CD4-positive, alpha-beta T cell (primary cell): ENCODE data around the gene ELMO1. TPM values are rescaled to one million over a fixed set of nuclear protein-coding genes. Genes with fewer than 3 reads are reported as not detected.

Experiments used
- ATAC-seq: fragments of 200-7000 bp; cut with Tn5 transposase; one replicate; pipeline ENCODE4 v1.10.0; 2022; ENCODE audit warnings: mild to moderate bottlenecking; ENCODE audit not compliant: poor library complexity
- CTCF ChIA-PET: fragments of 350-600 bp; sonication (Branson Sonifier 250); formaldehyde crosslinking; loops from one replicate; lab custom pipeline; 2021; ENCODE audit warnings: antibody characterized with exemption, inconsistent platforms; lab: Charles Lee
- POLR2A ChIA-PET: fragments of 350-600 bp; sonication (Branson Sonifier 250); formaldehyde crosslinking; loops from one replicate; lab custom pipeline; 2021; ENCODE audit warnings: antibody characterized with exemption, inconsistent platforms; lab: Charles Lee
- DNase-seq, 14 experiments: peaks; one replicate each; pipeline ENCODE4 v3.0.0-alpha.2; 2013 to 2020; ENCODE audit warnings: mixed read lengths in 2 of 14
- H3K27ac ChIP-seq, 2 donors: one replicate each; pipeline versions ENCODE4 v1.5.1 to v1.7.0; 2013; ENCODE audit warnings: low read length in 2 of 2, low read depth in 1 of 2, mild to moderate bottlenecking in 1 of 2
- H3K27me3 ChIP-seq, 2 experiments: 1 replicate in 1 of 2; 2 replicates in 1 of 2; pipeline versions ENCODE4 v1.6.1 to v1.7.0; 2013; ENCODE audit warnings: low read length in 2 of 2, control low read depth in 1 of 2, mild to moderate bottlenecking in 1 of 2, moderate library complexity in 1 of 2; ENCODE audit not compliant: insufficient read depth in 2 of 2, control insufficient read depth in 1 of 2
- H3K36me3 ChIP-seq: one replicate; pipeline ENCODE4 v1.6.1; 2013; ENCODE audit warnings: low read length, control low read depth; ENCODE audit not compliant: insufficient read depth
- H3K4me1 ChIP-seq: one replicate; pipeline ENCODE4 v1.6.1; 2013; ENCODE audit warnings: low read length, control low read depth; ENCODE audit not compliant: insufficient read depth
- H3K4me3 ChIP-seq: one replicate; pipeline ENCODE4 v1.5.1; 2013; ENCODE audit warnings: mild to moderate bottlenecking, low read length, moderate library complexity
- H3K9me3 ChIP-seq, 2 experiments: 1 replicate in 1 of 2; 2 replicates in 1 of 2; pipeline versions ENCODE4 v1.6.1 to v1.7.0; 2013; ENCODE audit warnings: low read length in 2 of 2, mild to moderate bottlenecking in 2 of 2, control low read depth in 1 of 2, moderate library complexity in 1 of 2; ENCODE audit not compliant: control insufficient read depth in 1 of 2, insufficient read depth in 1 of 2
- H3K27ac Mint-ChIP-seq: one replicate; pipeline ENCODE4 v1.8.0; 2020; ENCODE audit warnings: mixed read lengths
- H3K27me3 Mint-ChIP-seq: one replicate; pipeline ENCODE4 v1.8.0; 2021; ENCODE audit warnings: mixed read lengths
- H3K36me3 Mint-ChIP-seq: one replicate; pipeline ENCODE4 v1.8.0; 2021; ENCODE audit warnings: low read depth, mixed read lengths
- H3K4me1 Mint-ChIP-seq: one replicate; pipeline ENCODE4 v1.8.0; 2021; ENCODE audit warnings: low read depth, mixed read lengths
- H3K4me3 Mint-ChIP-seq: one replicate; pipeline ENCODE4 v1.8.0; 2020; ENCODE audit warnings: mild to moderate bottlenecking, mixed read lengths
- H3K9me3 Mint-ChIP-seq: one replicate; pipeline ENCODE4 v1.8.0; 2020; ENCODE audit warnings: mixed read lengths
- CTCF ChIP-seq: fragments of 200-600 bp; IDR thresholded peaks from one replicate; pipeline ENCODE4 v1.8.0; 2022; ENCODE audit warnings: antibody characterized with exemption, mild to moderate bottlenecking
- intact Hi-C, 2 experiments: fragments of 100-400 bp; cut with DNase I in 1 of 2; cut with micrococcal nuclease in 1 of 2; formaldehyde crosslinking; loops; one replicate each; pipeline versions ENCODE4 v1.15.1 to v1.9.0; 2023 to 2025; cut with DNase I, micrococcal nuclease
- total RNA-seq, 174 experiments: library from RNA in 2 of 174; stranded (reverse) in 2 of 174; gene quantifications; one replicate each; pipeline ENCODE4 v1.2.3 and lab custom pipeline; 2021 to 2026

The ELMO1 gene
- total RNA-seq, 2 experiments from 2014 or later: 117 to 120 TPM

- Histone ChIP-seq H3K27ac (no peak overlapping the region), H3K36me3 (peaks cover 14% of the 10 kb centered on the region), H3K4me3 (no peak overlapping the region), H3K27me3 (no peaks in the 10 kb centered on the region), H3K4me1 (peaks cover under 1% of the 10 kb centered on the region), H3K9me3 (no peaks in the 10 kb centered on the region)
- TF ChIP-seq CTCF: no peak
- POLR2A ChIA-PET: no interaction called here
- no peak overlapping the region for H3K27ac Mint-ChIP-seq
- H3K4me3 Mint-ChIP-seq: no peak overlapping the region
- no peaks in the 10 kb centered on the region for H3K9me3 Mint-ChIP-seq
- no peaks in the 10 kb centered on the region for H3K27me3 Mint-ChIP-seq
- intact Hi-C loops: no loop called here
- ATAC-seq: no peak
- CTCF ChIA-PET: no interaction called here
- H3K36me3 Mint-ChIP-seq: peaks cover 59% of the 10 kb centered on the region
- no peak for DNase-seq
- peaks cover 61% of the 10 kb centered on the region for H3K4me1 Mint-ChIP-seq
These were observed 341.5 kb downstream of the ELMO1 start for GRCh38 chr7:37107047-37107750.

GRCh38 chr7:37105762-37106161 is 342.9 kb downstream of the ELMO1 start:
- ATAC-seq: no peak

GRCh38 chr7:37104822-37105518 is 343.7 kb downstream of the ELMO1 start:
- Histone ChIP-seq H3K27me3 (no peaks in the 10 kb centered on the region), H3K27ac (no peak overlapping the region), H3K4me1 (peaks cover 17% of the 10 kb centered on the region), H3K4me3 (no peak overlapping the region), H3K9me3 (no peaks in the 10 kb centered on the region), H3K36me3 (peaks cover 14% of the 10 kb centered on the region)
- intact Hi-C loops: no loop called here
- H3K27ac Mint-ChIP-seq: no peak overlapping the region
- H3K9me3 Mint-ChIP-seq: no peaks in the 10 kb centered on the region
- no peak for TF ChIP-seq CTCF
- ATAC-seq (no peak), DNase-seq (no peak)
- POLR2A ChIA-PET: no interaction called here
- peaks cover 72% of the 10 kb centered on the region for H3K4me1 Mint-ChIP-seq
- CTCF ChIA-PET: no interaction called here
- peaks cover 41% of the 10 kb centered on the region for H3K36me3 Mint-ChIP-seq
- H3K4me3 Mint-ChIP-seq: no peak overlapping the region
- H3K27me3 Mint-ChIP-seq: no peaks in the 10 kb centered on the region

More at GRCh38 chr7:37105762-37106161, 342.9 kb downstream of the ELMO1 start:
- peaks cover 65% of the 10 kb centered on the region for H3K4me1 Mint-ChIP-seq
- Histone ChIP-seq H3K36me3 (peaks cover 14% of the 10 kb centered on the region), H3K4me3 (no peak overlapping the region), H3K4me1 (peaks cover 12% of the 10 kb centered on the region), H3K27ac (no peak overlapping the region), H3K27me3 (no peaks in the 10 kb centered on the region), H3K9me3 (no peaks in the 10 kb centered on the region)
- H3K27ac Mint-ChIP-seq: no peak overlapping the region
- H3K9me3 Mint-ChIP-seq: no peaks in the 10 kb centered on the region
- H3K36me3 Mint-ChIP-seq: peaks cover 47% of the 10 kb centered on the region
- ChIA-PET POLR2A (no interaction called here), CTCF (no interaction called here)
- DNase-seq: no peak
- no peaks in the 10 kb centered on the region for H3K27me3 Mint-ChIP-seq
- no peak overlapping the region for H3K4me3 Mint-ChIP-seq
- no peak for TF ChIP-seq CTCF
- intact Hi-C loops: no loop called here
